ENCODE data around the gene ATP10D.

Gene ATP10D

DNA sequence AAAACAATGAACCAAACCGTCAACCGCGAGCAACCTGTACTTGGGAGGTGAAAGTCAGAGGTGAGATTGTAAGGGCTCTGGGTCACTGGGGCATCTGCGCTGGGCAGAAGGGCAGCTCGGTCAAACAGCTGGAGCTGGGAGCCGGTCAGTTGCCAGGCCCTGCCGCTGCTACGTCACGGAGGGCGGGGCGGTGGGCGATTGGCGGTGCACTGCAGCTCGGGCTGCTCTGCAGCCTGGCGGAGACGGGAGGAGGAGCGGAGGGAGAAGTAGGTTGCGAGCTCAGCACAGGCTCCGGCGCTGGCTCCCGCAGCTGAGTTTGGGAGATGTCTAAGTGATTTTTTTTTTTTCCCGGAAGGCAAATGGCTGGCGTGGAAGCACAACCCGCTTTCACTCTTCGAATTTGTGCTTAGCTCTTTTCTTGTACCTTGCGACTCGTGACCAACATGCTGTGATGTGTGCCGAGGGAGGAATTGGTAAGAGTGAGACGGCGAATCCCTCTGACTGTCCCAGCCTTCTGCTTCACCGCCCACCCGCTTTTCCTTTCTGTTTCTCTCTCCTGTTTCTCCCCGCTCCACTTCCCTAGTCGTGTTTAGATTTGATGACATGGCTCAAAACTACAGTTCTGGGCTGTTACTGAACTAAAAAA, at the start of gene ATP10D:
Gene ATP10D, plus strand, starts transcription at position 229 of the 646 bp plus-strand sequence. CDS start 27,266 bp downstream, outside the sequence.
- H3K9me3 ChIP-seq, result no peaks in the 10 kb centered on the region
- DNase-seq, result peak; percentile 95 to 97
- TF ChIP-seq, protein P1, sequence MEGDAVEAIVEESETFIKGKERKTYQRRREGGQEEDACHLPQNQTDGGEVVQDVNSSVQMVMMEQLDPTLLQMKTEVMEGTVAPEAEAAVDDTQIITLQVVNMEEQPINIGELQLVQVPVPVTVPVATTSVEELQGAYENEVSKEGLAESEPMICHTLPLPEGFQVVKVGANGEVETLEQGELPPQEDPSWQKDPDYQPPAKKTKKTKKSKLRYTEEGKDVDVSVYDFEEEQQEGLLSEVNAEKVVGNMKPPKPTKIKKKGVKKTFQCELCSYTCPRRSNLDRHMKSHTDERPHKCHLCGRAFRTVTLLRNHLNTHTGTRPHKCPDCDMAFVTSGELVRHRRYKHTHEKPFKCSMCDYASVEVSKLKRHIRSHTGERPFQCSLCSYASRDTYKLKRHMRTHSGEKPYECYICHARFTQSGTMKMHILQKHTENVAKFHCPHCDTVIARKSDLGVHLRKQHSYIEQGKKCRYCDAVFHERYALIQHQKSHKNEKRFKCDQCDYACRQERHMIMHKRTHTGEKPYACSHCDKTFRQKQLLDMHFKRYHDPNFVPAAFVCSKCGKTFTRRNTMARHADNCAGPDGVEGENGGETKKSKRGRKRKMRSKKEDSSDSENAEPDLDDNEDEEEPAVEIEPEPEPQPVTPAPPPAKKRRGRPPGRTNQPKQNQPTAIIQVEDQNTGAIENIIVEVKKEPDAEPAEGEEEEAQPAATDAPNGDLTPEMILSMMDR (IDR thresholded peaks at IDR 0.05), result peak; percentile 28 to 33
- peak within 1 kb of the TSS; percentile 82 to 91 for H3K27ac ChIP-seq
- H3K4me3 ChIP-seq, result peak within 1 kb of the TSS; percentile 63 to 65
- no peaks in the 10 kb centered on the region for H3K27me3 ChIP-seq
- H3K4me1 ChIP-seq, result peaks cover 0 to 22% (median 4%) of the 10 kb centered on the region in 4 donors
- no peaks in the 10 kb centered on the region for H3K36me3 ChIP-seq
- intact Hi-C loops (cut with DNase I; ENCODE audit: low total_unique reads), result no loop called here

DNA sequence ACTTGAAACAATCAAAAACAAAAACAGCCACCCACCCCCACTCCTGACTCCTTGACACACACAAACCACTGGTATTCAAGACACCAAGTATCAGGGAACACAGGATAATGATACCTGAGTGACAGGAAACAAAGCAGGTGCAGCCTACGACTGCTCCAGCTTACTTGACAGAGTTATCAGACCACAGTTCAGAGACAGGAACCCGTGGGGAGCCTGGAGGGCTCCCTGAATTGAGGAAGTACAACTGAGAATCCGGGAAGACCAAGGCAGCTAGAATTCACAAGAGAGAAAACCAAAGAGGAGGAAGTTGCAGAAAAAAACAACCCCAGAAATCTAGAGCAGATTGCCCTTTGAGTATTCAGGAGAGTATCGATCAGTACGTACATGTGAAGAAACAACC, 42.1 kb upstream of the ATP10D start:
- TF ChIP-seq, protein P1 (IDR thresholded peaks at IDR 0.05), result no peak
- H3K27ac ChIP-seq, result no peak overlapping the region
- H3K4me1 ChIP-seq, result no peaks in the 10 kb centered on the region
- peak in 1 of 2 donors; percentile 25 for DNase-seq
- H3K9me3 ChIP-seq, result peaks cover 0 to 3% (median 0%) of the 10 kb centered on the region in 3 donors
- peaks cover 0 to 3% (median 0%) of the 10 kb centered on the region in 3 donors for H3K36me3 ChIP-seq
- no peak overlapping the region for H3K4me3 ChIP-seq
- H3K27me3 ChIP-seq, result no peaks in the 10 kb centered on the region
- intact Hi-C loops (cut with DNase I; ENCODE audit: low total_unique reads), result no loop called here

DNA sequence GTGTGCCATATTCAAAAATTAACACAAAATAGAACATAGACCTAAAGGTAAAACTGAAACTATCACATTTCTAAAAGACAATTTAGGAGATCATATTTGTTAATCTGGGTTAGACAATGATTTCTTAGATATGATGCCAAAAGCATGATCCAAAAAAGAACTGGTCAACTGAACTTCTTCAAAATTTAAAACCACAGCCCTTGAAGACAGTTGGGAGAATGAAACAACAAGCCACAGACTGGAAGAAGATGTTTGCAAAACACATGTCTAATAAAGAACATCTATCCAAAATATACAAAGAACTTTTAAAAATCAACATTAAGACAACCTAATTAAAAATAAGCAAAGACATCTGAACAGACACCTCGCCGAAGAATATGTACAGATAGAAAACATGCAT, 41.0 kb upstream of the ATP10D start:
- no peaks in the 10 kb centered on the region for H3K27me3 ChIP-seq
- peaks cover 0 to 3% (median 0%) of the 10 kb centered on the region in 3 donors for H3K36me3 ChIP-seq
- TF ChIP-seq, protein P1 (IDR thresholded peaks at IDR 0.05), result no peak
- no peak overlapping the region for H3K4me3 ChIP-seq
- peaks cover 0 to 3% (median 0%) of the 10 kb centered on the region in 3 donors for H3K9me3 ChIP-seq
- no peaks in the 10 kb centered on the region for H3K4me1 ChIP-seq
- intact Hi-C loops (cut with DNase I; ENCODE audit: low total_unique reads), result no loop called here
- no peak overlapping the region for H3K27ac ChIP-seq
- DNase-seq, result no peak

DNA sequence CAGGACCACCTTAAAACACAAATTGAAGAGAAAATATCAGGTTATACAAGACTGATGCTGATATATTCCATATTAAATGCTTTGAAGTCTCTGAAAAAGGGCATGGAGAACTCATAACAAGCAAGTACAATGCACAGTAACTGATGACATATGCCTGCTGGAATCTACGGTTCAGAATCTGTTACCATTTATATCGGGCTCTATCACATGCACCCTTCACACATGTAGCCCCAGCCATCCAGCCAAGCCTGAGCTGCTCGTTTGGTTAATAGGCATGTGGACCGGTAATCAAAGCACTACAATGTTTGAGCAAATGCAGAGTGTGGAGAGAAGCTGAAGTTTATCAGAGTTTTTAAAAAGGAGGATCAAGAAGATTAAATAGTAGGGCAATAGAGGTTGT, 33.4 kb upstream of the ATP10D start:
- Histone ChIP-seq H3K36me3 (peaks cover 14 to 42% (median 39%) of the 10 kb centered on the region in 3 donors), H3K27me3 (no peaks in the 10 kb centered on the region), H3K4me1 (no peaks in the 10 kb centered on the region), H3K9me3 (no peaks in the 10 kb centered on the region), H3K4me3 (no peak overlapping the region), H3K27ac (no peak overlapping the region)
- no peak for DNase-seq
- TF ChIP-seq, protein P1 (IDR thresholded peaks at IDR 0.05), result no peak
- intact Hi-C loops (cut with DNase I; ENCODE audit: low total_unique reads), result no loop called here

DNA sequence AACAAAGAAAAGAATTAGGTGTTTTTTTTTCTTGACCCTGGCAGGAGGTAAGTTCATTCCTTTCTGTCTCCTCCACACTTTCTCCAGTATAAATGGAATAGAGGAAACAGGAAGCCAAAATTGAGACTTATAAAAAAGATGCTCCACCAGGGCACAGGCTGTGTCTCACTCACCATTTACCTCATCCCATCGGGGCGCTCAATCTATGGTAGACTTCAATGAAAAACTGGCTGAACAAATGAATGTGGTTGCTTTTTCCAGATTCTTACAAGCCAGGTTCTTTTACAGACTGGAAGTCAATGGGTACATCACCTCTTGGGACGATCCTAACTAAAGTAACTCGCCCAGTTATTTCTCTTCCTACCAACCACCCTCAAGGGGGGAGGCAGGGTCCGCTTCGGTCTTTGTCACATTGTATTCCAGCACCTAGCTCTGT, 22.3 kb upstream of the ATP10D start:
- H3K4me3 ChIP-seq, result peak overlapping the region; percentile 66 to 78
- no peak for DNase-seq
- no peaks in the 10 kb centered on the region for H3K27me3 ChIP-seq
- no peaks in the 10 kb centered on the region for H3K9me3 ChIP-seq
- TF ChIP-seq, protein P1 (IDR thresholded peaks at IDR 0.05), result no peak
- peaks cover 0 to 9% (median 3%) of the 10 kb centered on the region in 4 donors for H3K4me1 ChIP-seq
- H3K27ac ChIP-seq, result peak overlapping the region; percentile 72 to 80
- no peaks in the 10 kb centered on the region for H3K36me3 ChIP-seq
- intact Hi-C loops (cut with DNase I; ENCODE audit: low total_unique reads), result loop anchor here (1.0 kb wide), 1 partner anchor 97 kb away; no protein-coding TSS in a partner anchor
